ENCODE data around the gene MND1.
"Not testable (repeated sequence)": the region's sequence is repeated elsewhere in the genome, so short reads cannot be mapped to it uniquely, and the experiment has no call there.

MND1 gene

DNA sequence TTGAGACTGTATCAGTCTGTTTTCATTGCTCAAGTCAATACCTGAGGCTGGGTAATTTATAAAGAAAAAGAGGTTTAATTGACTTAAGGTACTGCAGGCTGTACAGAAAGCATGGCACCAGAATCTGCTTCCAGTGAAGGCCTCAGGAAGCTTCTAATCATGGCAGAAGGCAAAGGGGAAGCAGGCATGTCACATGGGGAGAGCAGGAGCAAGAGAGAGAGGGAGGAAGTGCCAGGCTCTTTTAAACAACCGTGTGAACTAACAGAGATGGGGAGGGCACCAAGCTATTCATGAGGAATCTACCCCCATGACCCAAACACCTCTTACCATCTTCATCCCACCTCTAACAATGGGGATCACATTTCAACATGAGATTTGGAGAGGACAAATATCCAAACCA lies 114.5 kb downstream of the MND1 start:
- no peak for TF ChIP-seq EZH2 (IDR thresholded peaks at IDR 0.05; ENCODE audit: borderline replicate concordance, low read length)
- Histone ChIP-seq H3K27me3 (ENCODE audit: insufficient read depth, low read length) (no peaks in the 10 kb centered on the region), H2AFZ (ENCODE audit: low read length) (no peak overlapping the region), H3K4me1 (ENCODE audit: insufficient read depth, low read length, severe bottlenecking) (peaks cover 13% of the 10 kb centered on the region), H3K9ac (ENCODE audit: low read length) (no peak overlapping the region), H3K36me3 (ENCODE audit: insufficient read depth, low read length) (no peaks in the 10 kb centered on the region), H4K20me1 (ENCODE audit: insufficient read depth, low read length) (no peaks in the 10 kb centered on the region), H3K79me2 (ENCODE audit: insufficient read depth, low read length) (no peaks in the 10 kb centered on the region), H3F3A (ENCODE audit: insufficient read depth, low read length) (0 out of 2 replicates have a peak, but pooled peaks cover 4% of the 10 kb centered on the region), H3K27ac (ENCODE audit: low read depth, low read length, poor library complexity, severe bottlenecking) (no peak overlapping the region), H3K4me3 (ENCODE audit: low read depth, low read length, poor library complexity, severe bottlenecking) (no peak overlapping the region), H3K9me2 (ENCODE audit: low read depth, low read length) (no peaks in the 10 kb centered on the region), H3K4me2 (ENCODE audit: low read length) (no peak overlapping the region), H3K9me3 (ENCODE audit: low read length) (no peaks in the 10 kb centered on the region)

DNA sequence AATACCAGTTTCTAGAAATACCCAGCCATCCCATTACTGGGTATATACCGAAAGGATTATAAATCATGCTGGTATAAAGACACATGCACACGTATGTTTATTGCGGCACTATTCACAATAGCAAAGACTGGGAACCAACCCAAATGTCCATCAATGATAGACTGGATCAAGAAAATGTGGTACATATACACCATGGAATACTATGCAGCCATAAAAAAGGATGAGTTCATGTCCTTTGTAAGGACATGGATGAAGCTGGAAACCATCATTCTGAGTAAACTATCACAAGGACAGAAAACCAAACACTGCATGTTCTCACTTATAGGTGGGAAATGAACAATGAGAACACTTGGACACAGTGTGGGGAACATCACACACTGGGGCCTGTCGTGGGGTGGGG lies 117.1 kb downstream of the MND1 start:
- H3K9me2 ChIP-seq (ENCODE audit: low read depth, low read length); H3K79me2 ChIP-seq (ENCODE audit: insufficient read depth, low read length); H3K36me3 ChIP-seq (ENCODE audit: insufficient read depth, low read length); H3K4me3 ChIP-seq (ENCODE audit: low read depth, low read length, poor library complexity, severe bottlenecking); H4K20me1 ChIP-seq (ENCODE audit: insufficient read depth, low read length); H2AFZ ChIP-seq (ENCODE audit: low read length); H3K27me3 ChIP-seq (ENCODE audit: insufficient read depth, low read length); H3K9me3 ChIP-seq (ENCODE audit: low read length); H3K4me2 ChIP-seq (ENCODE audit: low read length); H3K9ac ChIP-seq (ENCODE audit: low read length); H3F3A ChIP-seq (ENCODE audit: insufficient read depth, low read length); H3K27ac ChIP-seq (ENCODE audit: low read depth, low read length, poor library complexity, severe bottlenecking): not testable (repeated sequence)
- H3K4me1 ChIP-seq (ENCODE audit: insufficient read depth, low read length, severe bottlenecking), result peaks cover 27% of the 10 kb centered on the region

- Histone ChIP-seq H3K4me1 (ENCODE audit: insufficient read depth, low read length, severe bottlenecking) (peaks cover 30% of the 10 kb centered on the region), H3K9ac (ENCODE audit: low read length) (peak overlapping the region; percentile 98; the same call in 1 of the 2 replicates), H3K9me2 (ENCODE audit: low read depth, low read length) (no peaks in the 10 kb centered on the region), H3K27ac (ENCODE audit: low read depth, low read length, poor library complexity, severe bottlenecking) (peak overlapping the region; percentile 90), H3K4me3 (ENCODE audit: low read depth, low read length, poor library complexity, severe bottlenecking) (no peak overlapping the region), H4K20me1 (ENCODE audit: insufficient read depth, low read length) (no peaks in the 10 kb centered on the region), H3K27me3 (ENCODE audit: insufficient read depth, low read length) (no peaks in the 10 kb centered on the region), H3K4me2 (ENCODE audit: low read length) (peak overlapping the region; percentile 91), H3K9me3 (ENCODE audit: low read length) (no peaks in the 10 kb centered on the region), H3K79me2 (ENCODE audit: insufficient read depth, low read length) (peaks cover 18% of the 10 kb centered on the region), H3K36me3 (ENCODE audit: insufficient read depth, low read length) (peaks cover 26% of the 10 kb centered on the region), H3F3A (ENCODE audit: insufficient read depth, low read length) (0 out of 2 replicates have a peak, but pooled peaks cover 5% of the 10 kb centered on the region), H2AFZ (ENCODE audit: low read length) (no peak overlapping the region)
- no peak for TF ChIP-seq EZH2 (IDR thresholded peaks at IDR 0.05; ENCODE audit: borderline replicate concordance, low read length)
- TF ChIP-seq, protein P1, sequence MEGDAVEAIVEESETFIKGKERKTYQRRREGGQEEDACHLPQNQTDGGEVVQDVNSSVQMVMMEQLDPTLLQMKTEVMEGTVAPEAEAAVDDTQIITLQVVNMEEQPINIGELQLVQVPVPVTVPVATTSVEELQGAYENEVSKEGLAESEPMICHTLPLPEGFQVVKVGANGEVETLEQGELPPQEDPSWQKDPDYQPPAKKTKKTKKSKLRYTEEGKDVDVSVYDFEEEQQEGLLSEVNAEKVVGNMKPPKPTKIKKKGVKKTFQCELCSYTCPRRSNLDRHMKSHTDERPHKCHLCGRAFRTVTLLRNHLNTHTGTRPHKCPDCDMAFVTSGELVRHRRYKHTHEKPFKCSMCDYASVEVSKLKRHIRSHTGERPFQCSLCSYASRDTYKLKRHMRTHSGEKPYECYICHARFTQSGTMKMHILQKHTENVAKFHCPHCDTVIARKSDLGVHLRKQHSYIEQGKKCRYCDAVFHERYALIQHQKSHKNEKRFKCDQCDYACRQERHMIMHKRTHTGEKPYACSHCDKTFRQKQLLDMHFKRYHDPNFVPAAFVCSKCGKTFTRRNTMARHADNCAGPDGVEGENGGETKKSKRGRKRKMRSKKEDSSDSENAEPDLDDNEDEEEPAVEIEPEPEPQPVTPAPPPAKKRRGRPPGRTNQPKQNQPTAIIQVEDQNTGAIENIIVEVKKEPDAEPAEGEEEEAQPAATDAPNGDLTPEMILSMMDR (IDR thresholded peaks at IDR 0.05; ENCODE audit: low read length), result no peak
These were observed 119.6 kb downstream of the MND1 start for GRCh38 chr4:153464068-153464467.
